Lung (tissue), 12 donors: ENCODE measurements around the gene AFG1L. TPM values are rescaled to one million over a fixed set of nuclear protein-coding genes. Genes with fewer than 3 reads are reported as not detected.

Experiments used
- ATAC-seq: fragments of 200-7000 bp; cut with Tn5 transposase; one replicate; pipeline ENCODE4 v1.9.1; 2020; ENCODE audit warnings: moderate number of reproducible peaks; ENCODE audit not compliant: insufficient read depth, low FRiP score
- DNase-seq, 3 donors: peaks; one replicate each; pipeline ENCODE4 v3.0.0-alpha.2; 2013 to 2017
- H3K27ac ChIP-seq, 2 donors: one replicate each; pipeline ENCODE4 v1.5.1; 2013; ENCODE audit warnings: mild to moderate bottlenecking in 2 of 2, moderate library complexity in 2 of 2, control low read depth in 1 of 2, inconsistent platforms in 1 of 2, low read depth in 1 of 2, low read length in 1 of 2
- H3K27me3 ChIP-seq, 3 donors: one replicate each; pipeline ENCODE4 v1.5.1; 2013; ENCODE audit warnings: low read length in 2 of 3; ENCODE audit not compliant: control insufficient read depth in 3 of 3, insufficient read depth in 3 of 3
- H3K36me3 ChIP-seq, 4 donors: one replicate each; pipeline ENCODE4 v1.5.1; 2013; ENCODE audit warnings: low read length in 4 of 4, mild to moderate bottlenecking in 1 of 4, moderate library complexity in 1 of 4; ENCODE audit not compliant: control insufficient read depth in 4 of 4, insufficient read depth in 4 of 4
- H3K4me1 ChIP-seq, 5 donors: one replicate each; pipeline ENCODE4 v1.5.1; 2013; ENCODE audit warnings: low read length in 5 of 5, mild to moderate bottlenecking in 2 of 5, moderate library complexity in 1 of 5; ENCODE audit not compliant: control insufficient read depth in 5 of 5, insufficient read depth in 5 of 5
- H3K4me3 ChIP-seq: one replicate; pipeline ENCODE4 v1.5.1; 2013; ENCODE audit warnings: mild to moderate bottlenecking, control low read depth, moderate library complexity
- H3K9ac ChIP-seq, 2 donors: one replicate each; pipeline ENCODE4 v1.5.1; 2013; ENCODE audit warnings: low read length in 2 of 2, control low read depth in 1 of 2; ENCODE audit not compliant: insufficient read depth in 1 of 2
- H3K9me3 ChIP-seq, 4 donors: one replicate each; pipeline ENCODE4 v1.5.1; 2013; ENCODE audit warnings: low read length in 3 of 4, mild to moderate bottlenecking in 1 of 4, moderate library complexity in 1 of 4; ENCODE audit not compliant: control insufficient read depth in 4 of 4, insufficient read depth in 3 of 4
- WGBS, 2 donors: extraction: QIAGEN DNeasy Blood & Tissue Kit; methylation state at CpG; one replicate each; pipeline ENCODE4 v1.1.7; 2013; 5-methylcytosine and 5-hydroxymethylcytosine counted together
- polyA plus RNA-seq, 2 donors: library from polyadenylated mRNA; stranded (reverse); fragments of 200-250 nt; gene quantifications; one replicate each; pipeline ENCODE4 v1.2.1, GENCODE V29; 2013
- total RNA-seq, 2 donors: library from RNA; depleted of rRNA in 1 of 2; stranded (reverse); fragments of >200 nt in 1 of 2; gene quantifications; one replicate each; pipeline ENCODE4 v1.2.1, GENCODE V29; 2014 to 2021
- TF ChIP-seq, protein P1 (sequence below): IDR thresholded peaks from 2 replicates; pipeline ENCODE4 v1.5.1; 2012; ENCODE audit warnings: mild to moderate bottlenecking; ENCODE audit errors: control extremely low read depth, extremely low read depth
- donor health status: control.
- donor health status: control.
- donor health status: Bipolar disorder and iron deficiency.
- donor health status: healthy.
- donor health status: DM: yes; HTN: yes; CAD: no.

The AFG1L gene
- total and polyA plus RNA-seq, 4 donors: 2.0 to 9.5 (median 5.5) TPM

DNA sequence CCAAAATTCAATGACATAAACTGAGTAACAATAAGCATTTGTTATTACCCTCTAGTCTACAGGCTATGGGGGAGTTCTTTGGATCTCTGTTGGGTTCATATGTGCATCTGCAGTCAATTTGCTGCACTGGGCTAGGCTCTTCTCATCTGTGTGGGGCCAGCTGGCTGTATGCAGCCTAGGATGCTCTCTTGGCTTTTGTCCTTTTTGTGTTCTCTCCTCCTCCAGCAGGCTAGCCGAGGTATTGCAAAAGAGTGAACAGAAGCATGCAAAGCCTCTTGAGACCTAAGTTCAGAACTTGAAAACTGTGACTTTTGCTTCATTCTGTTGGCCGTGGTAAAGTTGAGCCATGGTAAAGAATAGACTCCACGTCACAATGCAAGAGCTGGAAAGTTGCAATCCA, 203.0 kb downstream of the AFG1L start:
- DNase-seq (peak; percentile 25 to 35 (median 35)), ATAC-seq (no peak)
- H3K4me1 ChIP-seq: no peaks in the 10 kb centered on the region
- no peak overlapping the region for H3K4me3 ChIP-seq
- 62 to 69% methylated on average over 3 of the region's 3 CpGs for WGBS, 2 donors
- TF ChIP-seq, protein P1, sequence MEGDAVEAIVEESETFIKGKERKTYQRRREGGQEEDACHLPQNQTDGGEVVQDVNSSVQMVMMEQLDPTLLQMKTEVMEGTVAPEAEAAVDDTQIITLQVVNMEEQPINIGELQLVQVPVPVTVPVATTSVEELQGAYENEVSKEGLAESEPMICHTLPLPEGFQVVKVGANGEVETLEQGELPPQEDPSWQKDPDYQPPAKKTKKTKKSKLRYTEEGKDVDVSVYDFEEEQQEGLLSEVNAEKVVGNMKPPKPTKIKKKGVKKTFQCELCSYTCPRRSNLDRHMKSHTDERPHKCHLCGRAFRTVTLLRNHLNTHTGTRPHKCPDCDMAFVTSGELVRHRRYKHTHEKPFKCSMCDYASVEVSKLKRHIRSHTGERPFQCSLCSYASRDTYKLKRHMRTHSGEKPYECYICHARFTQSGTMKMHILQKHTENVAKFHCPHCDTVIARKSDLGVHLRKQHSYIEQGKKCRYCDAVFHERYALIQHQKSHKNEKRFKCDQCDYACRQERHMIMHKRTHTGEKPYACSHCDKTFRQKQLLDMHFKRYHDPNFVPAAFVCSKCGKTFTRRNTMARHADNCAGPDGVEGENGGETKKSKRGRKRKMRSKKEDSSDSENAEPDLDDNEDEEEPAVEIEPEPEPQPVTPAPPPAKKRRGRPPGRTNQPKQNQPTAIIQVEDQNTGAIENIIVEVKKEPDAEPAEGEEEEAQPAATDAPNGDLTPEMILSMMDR: no peak
- H3K9ac ChIP-seq: no peak overlapping the region
- no peak overlapping the region for H3K27ac ChIP-seq
- no peaks in the 10 kb centered on the region for H3K9me3 ChIP-seq
- H3K36me3 ChIP-seq: peaks cover 0 to 1% (median 0%) of the 10 kb centered on the region in 4 donors
- no peaks in the 10 kb centered on the region for H3K27me3 ChIP-seq

DNA sequence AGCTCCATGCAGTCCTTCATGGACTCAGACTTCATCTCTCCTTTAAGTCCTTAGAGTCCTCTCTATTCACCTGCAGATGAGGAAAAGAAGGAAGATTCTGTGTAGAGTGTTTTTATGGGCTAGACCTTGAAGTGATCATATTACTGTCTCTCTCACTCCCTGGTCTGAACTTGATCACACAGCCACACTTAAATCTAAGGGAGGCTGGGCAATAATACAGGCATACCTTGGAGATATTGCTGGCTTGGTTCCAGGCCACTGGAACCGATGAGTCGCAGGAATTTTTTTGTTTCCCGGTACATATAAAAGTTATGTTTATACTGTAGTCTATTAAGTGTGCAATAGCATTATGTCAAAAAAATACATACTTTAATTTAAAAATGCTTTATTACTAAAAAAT, 206.7 kb downstream of the AFG1L start:
- TF ChIP-seq, protein P1: no peak
- Histone ChIP-seq H3K4me3 (no peak overlapping the region), H3K27ac (no peak overlapping the region), H3K36me3 (no peaks in the 10 kb centered on the region), H3K4me1 (no peaks in the 10 kb centered on the region), H3K9ac (no peak overlapping the region), H3K27me3 (no peaks in the 10 kb centered on the region), H3K9me3 (no peaks in the 10 kb centered on the region)
- ATAC-seq: no peak
- 76 to 90% methylated on average over 3 of the region's 3 CpGs for WGBS, 2 donors
- no peak for DNase-seq

DNA sequence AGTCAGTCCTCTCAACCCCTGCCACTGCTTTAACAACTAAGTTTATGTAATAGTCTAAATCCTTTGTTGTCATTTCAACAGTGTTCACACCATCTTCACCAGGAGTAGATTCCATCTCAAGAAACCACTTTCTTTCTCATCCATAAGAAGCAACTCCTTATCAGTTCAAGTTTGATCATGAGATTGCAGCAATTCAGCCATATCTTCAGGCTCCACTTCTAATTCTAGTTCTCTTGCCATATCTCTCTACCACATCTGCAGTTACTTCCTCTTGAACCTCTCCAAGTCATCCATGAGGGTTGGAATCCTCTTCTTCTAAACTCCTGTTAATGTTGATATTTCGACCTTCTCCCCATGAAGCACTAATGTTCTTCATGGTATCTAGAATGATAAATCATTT, 208.0 kb downstream of the AFG1L start:
- 34 to 70% methylated on average over 1 of the region's 1 CpG for WGBS, 2 donors
- no peaks in the 10 kb centered on the region for H3K36me3 ChIP-seq
- ATAC-seq (no peak), DNase-seq (no peak)
- no peaks in the 10 kb centered on the region for H3K9me3 ChIP-seq
- no peaks in the 10 kb centered on the region for H3K4me1 ChIP-seq
- H3K4me3 ChIP-seq: no peak overlapping the region
- TF ChIP-seq, protein P1: no peak
- no peak overlapping the region for H3K27ac ChIP-seq
- H3K27me3 ChIP-seq: no peaks in the 10 kb centered on the region
- H3K9ac ChIP-seq: no peak overlapping the region

DNA sequence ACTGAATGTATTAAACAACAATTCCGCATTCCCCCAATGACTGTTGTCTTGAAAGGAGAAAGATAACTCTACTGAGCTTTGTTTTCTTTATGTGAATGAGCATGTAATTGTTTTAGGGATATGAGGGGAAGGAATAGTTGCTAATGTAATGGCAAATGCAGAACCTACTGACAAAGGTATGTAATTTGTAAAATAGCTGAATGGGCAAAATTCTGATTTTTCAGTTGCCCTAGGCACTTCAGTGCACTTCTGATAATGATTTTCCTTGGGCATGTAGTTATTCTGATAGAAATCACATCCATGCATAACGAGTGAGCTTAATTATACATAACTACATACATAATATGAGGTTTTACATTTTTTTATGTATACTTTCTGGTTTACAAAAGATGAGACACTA, 212.5 kb downstream of the AFG1L start:
- whole genome bisulfite sequencing, 2 donors: 93 to 95% methylated on average over 2 of the region's 2 CpGs
- Histone ChIP-seq H3K4me1 (peaks cover 0 to 6% (median 0%) of the 10 kb centered on the region in 5 donors), H3K36me3 (no peaks in the 10 kb centered on the region), H3K9ac (no peak overlapping the region), H3K27ac (no peak overlapping the region), H3K27me3 (no peaks in the 10 kb centered on the region), H3K9me3 (peaks cover 0 to 2% (median 0%) of the 10 kb centered on the region in 4 donors), H3K4me3 (no peak overlapping the region)
- TF ChIP-seq, protein P1: no peak
- DNase-seq (no peak), ATAC-seq (no peak)
